ENCODE results near the gene SSX5.
"Not testable (repeated sequence)": the region's sequence is repeated elsewhere in the genome, so short reads cannot be mapped to it uniquely, and the experiment has no call there.

DNA sequence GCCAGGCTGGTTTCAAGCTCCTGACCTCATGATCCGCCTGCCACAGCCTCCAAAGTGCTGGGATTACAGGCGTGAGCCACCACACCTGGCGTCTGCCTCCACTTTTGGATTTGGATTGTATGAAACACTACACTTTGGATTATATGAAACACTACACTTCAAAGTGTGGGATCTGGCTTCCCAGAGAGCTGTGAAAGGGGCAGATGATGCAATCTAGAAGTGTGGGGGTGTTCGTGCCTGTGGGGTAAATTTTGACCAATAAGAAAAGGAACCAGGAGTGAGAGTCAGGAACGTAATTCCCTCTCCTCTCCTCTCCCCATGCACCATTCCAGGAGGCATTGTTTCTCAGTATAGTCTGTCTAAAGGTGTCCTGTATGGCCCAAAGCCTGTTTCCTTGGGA, 14.7 kb downstream of the SSX5 start:
- TF ChIP-seq CTCF (IDR thresholded peaks at IDR 0.05; ENCODE audit: extremely low read depth in 1 of 2, insufficient read depth in 1 of 2, low read depth in 1 of 2, low read length in 2 of 2); POLR2A (IDR thresholded peaks at IDR 0.05; ENCODE audit: low read depth, low read length); POLR2AphosphoS5 (IDR thresholded peaks at IDR 0.05; ENCODE audit: insufficient read depth, low read depth, low read length); GATA2 (IDR thresholded peaks at IDR 0.05; ENCODE audit: insufficient read depth, insufficient read length, low read depth, low read length); EZH2 (IDR thresholded peaks at IDR 0.05; ENCODE audit: borderline replicate concordance, low read depth, low read length, severe bottlenecking): not testable (repeated sequence)
- TF ChIP-seq, protein P1, sequence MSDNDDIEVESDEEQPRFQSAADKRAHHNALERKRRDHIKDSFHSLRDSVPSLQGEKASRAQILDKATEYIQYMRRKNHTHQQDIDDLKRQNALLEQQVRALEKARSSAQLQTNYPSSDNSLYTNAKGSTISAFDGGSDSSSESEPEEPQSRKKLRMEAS (IDR thresholded peaks at IDR 0.05; ENCODE audit: insufficient read depth, insufficient read length), result not testable (repeated sequence)

Data from endothelial cell of umbilical vein (primary cell).